A549 (cell line): ENCODE results near the gene RHBDL2.

Experiments used
- CBX8 ChIP-seq: fragments of 200-600 bp; sonication (generic); IDR thresholded peaks from 2 replicates; pipeline ENCODE4 v1.6.1; 2016
- HDAC2 ChIP-seq: fragments of 200-600 bp; sonication (generic); IDR thresholded peaks from 2 replicates; pipeline ENCODE4 v1.6.1; 2016
- KDM1A ChIP-seq: fragments of 200-600 bp; sonication (generic); IDR thresholded peaks from 2 replicates; pipeline ENCODE4 v1.6.1; 2016; ENCODE audit warnings: low read depth, mild to moderate bottlenecking
- MAZ ChIP-seq: fragments of 150-350 bp; IDR thresholded peaks from 2 replicates; pipeline ENCODE4 v1.6.1; 2014; ENCODE audit warnings: antibody characterized with exemption, low read depth, low read length, borderline replicate concordance
- NPAS2 ChIP-seq: fragments of 250-450 bp; sonication (Bioruptor Pico); IDR thresholded peaks from 2 replicates; pipeline ENCODE4 v1.8.0; 2022; ENCODE audit warnings: mild to moderate bottlenecking, moderate library complexity, borderline replicate concordance
- ZFP36 ChIP-seq: fragments of 450-650 bp; IDR thresholded peaks from 2 replicates; pipeline ENCODE4 v1.6.1; 2014; ENCODE audit warnings: borderline replicate concordance; ENCODE audit not compliant: partially characterized antibody
- TF ChIP-seq, protein P1 (sequence below): fragments of >200 bp; sonication (Bioruptor Twin); formaldehyde crosslinking; IDR thresholded peaks from 3 replicates; pipeline ENCODE4 v1.5.1; 2016
- TF ChIP-seq, protein P2 (sequence below): IDR thresholded peaks from 2 replicates; pipeline ENCODE4 v1.6.1; 2012

DNA sequence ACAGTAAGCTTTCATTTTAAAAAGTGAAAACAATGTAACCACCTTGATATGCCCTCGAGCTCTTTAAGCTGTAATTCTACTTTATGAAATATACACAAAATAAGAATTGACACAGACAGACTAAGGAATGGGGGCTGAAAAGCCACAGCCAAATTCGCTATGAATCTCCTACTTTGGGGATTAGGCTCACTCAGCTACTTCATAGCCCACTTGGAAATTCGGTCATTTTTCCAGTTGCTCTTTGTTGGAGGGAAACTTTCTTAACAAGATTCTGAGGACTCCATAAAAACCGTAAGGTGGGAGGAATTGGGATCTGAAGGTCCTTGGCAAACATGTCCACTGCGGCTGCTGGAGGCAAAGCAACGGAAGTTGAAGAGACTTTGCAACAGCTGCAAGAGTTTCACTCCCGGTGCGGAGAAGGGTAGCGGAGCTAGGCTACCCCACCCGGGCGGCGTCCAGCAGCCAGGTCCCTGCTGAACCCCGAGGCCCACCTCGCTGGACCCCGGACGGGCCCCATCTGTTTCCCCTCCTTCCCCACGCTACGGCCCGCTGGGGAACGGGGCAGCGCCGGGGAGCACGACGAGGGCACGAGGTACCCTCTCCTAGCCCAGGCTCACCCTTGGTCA, 69.1 kb downstream of the RHBDL2 start:
- TF ChIP-seq HDAC2 (no peak), NPAS2 (no peak), KDM1A (no peak), ZFP36 (no peak), CBX8 (no peak), MAZ (no peak)
- TF ChIP-seq, protein P1, sequence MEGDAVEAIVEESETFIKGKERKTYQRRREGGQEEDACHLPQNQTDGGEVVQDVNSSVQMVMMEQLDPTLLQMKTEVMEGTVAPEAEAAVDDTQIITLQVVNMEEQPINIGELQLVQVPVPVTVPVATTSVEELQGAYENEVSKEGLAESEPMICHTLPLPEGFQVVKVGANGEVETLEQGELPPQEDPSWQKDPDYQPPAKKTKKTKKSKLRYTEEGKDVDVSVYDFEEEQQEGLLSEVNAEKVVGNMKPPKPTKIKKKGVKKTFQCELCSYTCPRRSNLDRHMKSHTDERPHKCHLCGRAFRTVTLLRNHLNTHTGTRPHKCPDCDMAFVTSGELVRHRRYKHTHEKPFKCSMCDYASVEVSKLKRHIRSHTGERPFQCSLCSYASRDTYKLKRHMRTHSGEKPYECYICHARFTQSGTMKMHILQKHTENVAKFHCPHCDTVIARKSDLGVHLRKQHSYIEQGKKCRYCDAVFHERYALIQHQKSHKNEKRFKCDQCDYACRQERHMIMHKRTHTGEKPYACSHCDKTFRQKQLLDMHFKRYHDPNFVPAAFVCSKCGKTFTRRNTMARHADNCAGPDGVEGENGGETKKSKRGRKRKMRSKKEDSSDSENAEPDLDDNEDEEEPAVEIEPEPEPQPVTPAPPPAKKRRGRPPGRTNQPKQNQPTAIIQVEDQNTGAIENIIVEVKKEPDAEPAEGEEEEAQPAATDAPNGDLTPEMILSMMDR: no peak
- TF ChIP-seq, protein P2, sequence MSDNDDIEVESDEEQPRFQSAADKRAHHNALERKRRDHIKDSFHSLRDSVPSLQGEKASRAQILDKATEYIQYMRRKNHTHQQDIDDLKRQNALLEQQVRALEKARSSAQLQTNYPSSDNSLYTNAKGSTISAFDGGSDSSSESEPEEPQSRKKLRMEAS: no peak
